GM12865 (cell line): ENCODE results near the gene NDFIP2.

Experiments
- DNase-seq: peaks from one replicate; pipeline ENCODE4 v3.0.0; 2010; ENCODE audit warnings: low read depth
- H3K4me3 ChIP-seq: 2 replicates; pipeline ENCODE4 v1.5.1; 2011; ENCODE audit warnings: mild to moderate bottlenecking, low read depth, low read length, control low read depth
- CTCF ChIP-seq: IDR thresholded peaks from 2 replicates; pipeline ENCODE4 v1.5.1; 2011; ENCODE audit warnings: low read length, control low read depth, low read depth, inconsistent platforms; ENCODE audit not compliant: insufficient read depth; ENCODE audit errors: missing control alignments

Gene NDFIP2

GRCh38 chr13:79528759-79529191 is 47.8 kb downstream of the NDFIP2 start:
- DNase-seq, result no peak
- no peak for TF ChIP-seq CTCF
- no peak overlapping the region for H3K4me3 ChIP-seq

- TF ChIP-seq CTCF, result no peak
- no peak for DNase-seq
- H3K4me3 ChIP-seq, result no peak overlapping the region
Measured at GRCh38 chr13:79529817-79530216, 48.9 kb downstream of the NDFIP2 start.

GRCh38 chr13:79530270-79530669 is 49.3 kb downstream of the NDFIP2 start:
- DNase-seq, result no peak
- TF ChIP-seq CTCF, result no peak
- no peak overlapping the region for H3K4me3 ChIP-seq

- TF ChIP-seq CTCF, result no peak
- DNase-seq, result no peak
- H3K4me3 ChIP-seq, result no peak overlapping the region
Measured at GRCh38 chr13:79531542-79532254, 50.7 kb downstream of the NDFIP2 start.

- DNase-seq, result no peak
- TF ChIP-seq CTCF, result no peak
- H3K4me3 ChIP-seq, result no peak overlapping the region
Measured at GRCh38 chr13:79532576-79532975, 51.6 kb downstream of the NDFIP2 start.

- DNase-seq, result no peak
- no peak for TF ChIP-seq CTCF
- no peak overlapping the region for H3K4me3 ChIP-seq
Measured at GRCh38 chr13:79533781-79534400, 52.9 kb downstream of the NDFIP2 start.
